GM12801 (cell line): Measurements from ENCODE around the gene COQ3.

Experiments
- TF ChIP-seq, protein P1 (sequence below): IDR thresholded peaks from one replicate; pipeline ENCODE4 v1.5.1; 2011; ENCODE audit warnings: control low read depth; ENCODE audit not compliant: insufficient read length; ENCODE audit errors: extremely low read depth

The COQ3 gene

DNA sequence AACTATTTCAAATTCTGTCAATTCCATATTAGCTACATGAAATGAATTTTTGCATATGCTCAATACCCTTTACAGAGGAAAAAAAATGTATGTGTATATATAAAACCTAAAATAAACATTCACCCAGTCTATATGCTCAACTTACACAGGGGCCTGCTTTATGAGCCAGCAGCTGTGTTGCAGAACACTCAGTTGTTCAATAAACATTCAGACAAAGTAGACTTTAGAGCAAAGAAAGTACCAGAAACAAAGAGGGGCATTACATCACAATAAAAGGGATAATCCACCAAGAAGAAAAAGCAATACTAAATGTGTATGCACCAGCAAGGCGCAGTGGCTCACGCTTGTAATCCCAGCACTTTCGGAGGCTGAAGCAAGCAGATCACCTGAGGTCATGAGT, 9.5 kb downstream of the COQ3 start:
- TF ChIP-seq, protein P1, sequence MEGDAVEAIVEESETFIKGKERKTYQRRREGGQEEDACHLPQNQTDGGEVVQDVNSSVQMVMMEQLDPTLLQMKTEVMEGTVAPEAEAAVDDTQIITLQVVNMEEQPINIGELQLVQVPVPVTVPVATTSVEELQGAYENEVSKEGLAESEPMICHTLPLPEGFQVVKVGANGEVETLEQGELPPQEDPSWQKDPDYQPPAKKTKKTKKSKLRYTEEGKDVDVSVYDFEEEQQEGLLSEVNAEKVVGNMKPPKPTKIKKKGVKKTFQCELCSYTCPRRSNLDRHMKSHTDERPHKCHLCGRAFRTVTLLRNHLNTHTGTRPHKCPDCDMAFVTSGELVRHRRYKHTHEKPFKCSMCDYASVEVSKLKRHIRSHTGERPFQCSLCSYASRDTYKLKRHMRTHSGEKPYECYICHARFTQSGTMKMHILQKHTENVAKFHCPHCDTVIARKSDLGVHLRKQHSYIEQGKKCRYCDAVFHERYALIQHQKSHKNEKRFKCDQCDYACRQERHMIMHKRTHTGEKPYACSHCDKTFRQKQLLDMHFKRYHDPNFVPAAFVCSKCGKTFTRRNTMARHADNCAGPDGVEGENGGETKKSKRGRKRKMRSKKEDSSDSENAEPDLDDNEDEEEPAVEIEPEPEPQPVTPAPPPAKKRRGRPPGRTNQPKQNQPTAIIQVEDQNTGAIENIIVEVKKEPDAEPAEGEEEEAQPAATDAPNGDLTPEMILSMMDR = no peak

DNA sequence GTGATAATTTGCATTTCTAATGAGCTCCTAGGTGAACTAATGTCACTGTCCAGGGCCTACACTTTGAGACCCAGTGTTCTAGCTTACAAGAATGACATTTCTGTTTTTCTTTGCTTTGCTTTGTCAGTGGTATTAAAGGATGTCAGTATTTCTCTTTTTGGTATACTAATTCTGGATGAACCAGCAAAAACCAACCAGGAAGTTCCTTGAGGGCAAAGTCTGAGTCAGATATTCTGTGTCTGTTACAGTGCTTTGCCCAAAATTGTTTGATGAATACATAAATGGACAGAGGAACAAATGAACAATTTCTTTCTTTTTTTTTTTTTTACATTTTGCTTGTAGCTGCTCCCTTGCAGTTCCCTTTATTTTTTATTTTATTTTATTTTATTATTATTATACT, 15.4 kb downstream of the COQ3 start:
- TF ChIP-seq, protein P1 = no peak

DNA sequence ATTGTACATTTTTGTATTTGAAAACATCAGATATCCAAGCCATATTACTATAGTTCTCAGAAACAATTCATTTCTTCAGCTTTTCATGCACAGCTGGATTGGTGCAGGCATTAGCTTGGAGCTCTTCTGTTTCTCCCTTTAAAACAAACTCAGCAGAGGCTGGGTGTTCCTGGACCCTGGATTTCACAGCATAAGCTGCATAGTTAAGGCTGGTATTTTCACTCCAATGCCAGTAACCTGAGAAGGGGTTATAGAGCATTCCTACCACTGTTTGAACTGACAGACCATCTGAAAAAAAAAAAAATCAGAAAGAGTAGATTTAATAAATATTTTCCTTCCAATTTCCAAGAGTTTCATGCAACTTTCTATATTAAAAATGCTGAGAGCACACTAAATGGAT, 24.5 kb downstream of the COQ3 start:
- TF ChIP-seq, protein P1 = no peak

DNA sequence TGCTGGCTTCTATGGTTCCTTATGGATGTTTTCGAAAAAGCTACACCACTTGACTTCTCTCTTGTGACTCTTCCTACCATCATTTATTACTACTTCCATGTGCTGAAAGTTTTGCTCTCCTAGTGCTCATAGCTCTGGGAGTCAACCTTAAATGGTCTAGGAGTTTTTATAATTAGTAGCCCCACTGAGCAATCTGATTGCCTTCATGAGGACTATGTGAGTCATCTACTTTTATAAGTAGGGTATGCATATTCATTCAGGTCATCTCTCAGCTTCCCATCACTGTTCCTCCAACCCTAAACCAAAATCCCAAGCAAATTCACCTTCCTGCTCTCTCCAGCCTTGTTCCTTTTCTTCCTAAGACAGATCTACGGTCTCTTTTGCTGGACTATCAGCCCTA, 27.1 kb downstream of the COQ3 start:
- TF ChIP-seq, protein P1 = no peak

DNA sequence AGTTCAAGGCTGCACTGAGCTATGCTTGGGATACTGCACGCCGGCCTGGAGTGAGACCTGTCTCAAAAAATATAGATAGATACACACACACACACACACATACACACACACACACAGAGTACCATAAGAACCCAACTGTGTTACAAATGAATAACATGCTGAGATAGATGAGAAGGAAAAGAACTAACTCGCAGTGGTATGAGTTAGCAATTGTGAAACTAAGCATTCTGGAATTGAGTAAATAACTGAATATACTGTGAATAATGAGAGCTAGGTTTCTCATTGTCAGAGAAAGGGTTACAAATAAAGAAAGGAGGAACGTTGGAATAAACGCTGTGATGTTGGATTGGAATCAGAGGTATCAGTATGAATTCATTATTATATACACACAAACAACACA, 30.0 kb downstream of the COQ3 start:
- TF ChIP-seq, protein P1 = no peak

DNA sequence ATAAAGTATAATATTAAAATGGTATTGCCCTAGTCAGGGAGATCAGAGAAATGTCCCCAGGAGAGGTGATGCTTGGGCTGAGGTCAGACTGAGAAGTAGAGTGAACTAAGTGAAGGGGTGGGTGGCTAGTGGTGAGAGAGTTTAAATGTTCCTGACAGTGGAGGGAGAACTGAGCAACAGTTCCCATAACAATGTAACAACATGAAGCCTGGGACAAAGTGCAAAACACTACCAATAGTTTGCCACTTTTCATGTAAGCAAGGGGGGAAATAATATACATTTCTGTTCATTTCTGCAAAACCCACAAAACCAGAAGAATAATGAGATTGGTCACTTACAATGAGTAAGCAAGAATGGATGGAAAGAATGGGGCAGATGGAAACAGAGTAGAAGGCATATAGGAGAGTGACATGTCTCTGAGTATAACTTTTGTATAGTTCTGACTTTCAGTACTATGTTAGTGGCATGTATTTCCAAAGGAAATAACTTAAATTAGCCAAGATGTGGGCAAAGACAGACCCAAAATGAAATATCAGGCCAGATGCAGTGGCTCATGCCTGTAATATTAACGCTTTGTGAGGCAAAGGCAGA, 31.2 kb downstream of the COQ3 start:
- TF ChIP-seq, protein P1 = no peak

DNA sequence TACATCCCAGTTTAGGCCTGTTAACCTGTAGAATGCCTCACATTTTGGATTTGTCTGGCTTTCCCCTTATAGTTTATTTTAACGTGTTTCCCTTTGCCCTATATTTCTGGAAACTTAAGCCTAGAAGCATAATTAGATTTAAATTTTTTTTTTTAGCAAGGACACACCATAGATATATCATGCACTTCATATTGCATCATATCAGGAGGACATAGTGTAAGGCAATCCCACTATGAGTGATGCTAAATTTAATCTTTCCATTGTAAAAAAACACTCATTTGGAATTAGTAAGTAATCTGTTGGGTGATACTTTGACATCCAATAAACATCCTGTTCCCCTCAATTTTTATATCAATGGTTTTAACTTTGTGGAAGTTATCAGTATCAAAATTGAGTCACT, 34.2 kb downstream of the COQ3 start:
- TF ChIP-seq, protein P1 = no peak
